ENCODE results near the gene SCML1.

- TF ChIP-seq PPARA (CRISPR knock-in tag; IDR thresholded peaks at IDR 0.05; ENCODE audit: borderline replicate concordance) (no peak), TOX (CRISPR knock-in tag; IDR thresholded peaks at IDR 0.05; ENCODE audit: borderline replicate concordance) (no peak), ZNF70 (CRISPR knock-in tag; IDR thresholded peaks at IDR 0.05) (no peak), CSDC2 (CRISPR knock-in tag; IDR thresholded peaks at IDR 0.05) (no peak), TCF4 (CRISPR knock-in tag; IDR thresholded peaks at IDR 0.05; ENCODE audit: borderline replicate concordance) (no peak)
These were observed 32.5 kb downstream of the SCML1 start for GRCh38 chrX:17769701-17770269.

Data from SK-N-SH treated with all-trans-retinoic acid at 6 μM for 48 hours (cell line).